NCI-H524 (cell line): ENCODE measurements around the gene TM4SF1.
"Not testable (repeated sequence)": the region's sequence is repeated elsewhere in the genome, so short reads cannot be mapped to it uniquely, and the experiment has no call there.

Experiments used
- DNase-seq, 2 experiments: peaks; one replicate each; lab custom pipeline; 2025; lab: John Stamatoyannopoulos, UW

The TM4SF1 gene

GRCh38 chr3:149395107-149396089, 17.9 kb upstream of the TM4SF1 start:
- DNase-seq: peak in 1 of 2 experiments; percentile 20

- DNase-seq: peak; percentile 35 to 73
Measured at GRCh38 chr3:149393345-149394160, 16.1 kb upstream of the TM4SF1 start.

- no peak for DNase-seq
Measured at GRCh38 chr3:149391960-149392359, 14.5 kb upstream of the TM4SF1 start.

GRCh38 chr3:149390772-149391212, 13.3 kb upstream of the TM4SF1 start:
- no peak for DNase-seq

- DNase-seq: no peak
Measured at GRCh38 chr3:149390294-149390693, 12.8 kb upstream of the TM4SF1 start.

GRCh38 chr3:149388531-149389417, 11.3 kb upstream of the TM4SF1 start:
- DNase-seq: no peak

- no peak for DNase-seq
Measured at GRCh38 chr3:149388001-149388440, 10.6 kb upstream of the TM4SF1 start.

- no peak for DNase-seq
Measured at GRCh38 chr3:149386299-149386606, 8.8 kb upstream of the TM4SF1 start.

GRCh38 chr3:149385617-149386298, 8.3 kb upstream of the TM4SF1 start:
- DNase-seq: no peak

GRCh38 chr3:149384911-149385321, 7.5 kb upstream of the TM4SF1 start:
- no peak for DNase-seq

GRCh38 chr3:149384167-149384566, 6.7 kb upstream of the TM4SF1 start:
- no peak for DNase-seq

- DNase-seq: no peak
Measured at GRCh38 chr3:149383703-149384102, 6.3 kb upstream of the TM4SF1 start.

GRCh38 chr3:149382518-149382917, 5.1 kb upstream of the TM4SF1 start:
- no peak for DNase-seq

- no peak for DNase-seq
Measured at GRCh38 chr3:149382101-149382467, 4.6 kb upstream of the TM4SF1 start.

- no peak for DNase-seq
Measured at GRCh38 chr3:149381173-149382100, 4.0 kb upstream of the TM4SF1 start.

GRCh38 chr3:149380220-149380619, 2.8 kb upstream of the TM4SF1 start:
- DNase-seq: not testable (repeated sequence)

- DNase-seq: no peak
Measured at GRCh38 chr3:149378478-149379309, 1.2 kb upstream of the TM4SF1 start.

- DNase-seq: no peak
Measured at GRCh38 chr3:149376718-149377407, 586 bp downstream of the TM4SF1 start.
